ENCODE results near the gene VWC2L. TPM values are rescaled to one million over a fixed set of nuclear protein-coding genes. Genes with fewer than 3 reads are reported as not detected.

The VWC2L gene
- total and polyA plus RNA-seq, 2 of the 8 experiments (the other 6 are each of a cell fraction or from before 2014, with no cell fraction given), result not detected

GRCh38 chr2:214377286-214377624, 33.6 kb upstream of the VWC2L start:
- H4K91ac ChIP-seq (replicated peaks; ENCODE audit: insufficient read length, low read length), result no peak overlapping the region
- no peak overlapping the region for H2AFZ ChIP-seq (ENCODE audit: low read length)
- no peak overlapping the region for H2BK5ac ChIP-seq (ENCODE audit: low read depth, low read length)
- no peak overlapping the region for H3K18ac ChIP-seq (ENCODE audit: extremely low read depth, low read length)
- H3K36me3 ChIP-seq (ENCODE audit: control insufficient read depth in 2 of 4, insufficient read depth in 4 of 4, low read length in 3 of 4), result no peaks in the 10 kb centered on the region
- H2BK20ac ChIP-seq (ENCODE audit: low read length), result no peak overlapping the region
- ChIA-PET POLR2A (ENCODE audit: partially characterized antibody) (no interaction called here), CTCF (ENCODE audit: partially characterized antibody) (interaction anchor here (0.7 to 1.0 kb wide), 3 partner anchors 67 to 224 kb away, joined by 3 read pairs; no protein-coding TSS in a partner anchor)
- no peak overlapping the region for H2BK15ac ChIP-seq (ENCODE audit: low read length)
- H3K4me3 ChIP-seq (ENCODE audit: extremely low read depth in 1 of 4, insufficient read depth in 2 of 4, low read depth in 3 of 4, low read length in 4 of 4), result no peak overlapping the region
- no peak overlapping the region for H2AK5ac ChIP-seq (ENCODE audit: low read depth, low read length)
- H3K4ac ChIP-seq (replicated peaks; ENCODE audit: insufficient read length, low read depth, low read length), result no peak overlapping the region
- no peaks in the 10 kb centered on the region for H3K79me2 ChIP-seq (ENCODE audit: control insufficient read depth in 1 of 2, insufficient read depth in 2 of 2, low read length in 2 of 2)
- no peaks in the 10 kb centered on the region for H3K9me3 ChIP-seq (ENCODE audit: insufficient read depth in 2 of 2, low read depth in 1 of 2, low read length in 1 of 2)
- H3K56ac ChIP-seq (replicated peaks; ENCODE audit: insufficient read length, low read depth, low read length), result no peak overlapping the region
- H3K4me2 ChIP-seq (ENCODE audit: insufficient read depth in 1 of 2, low read depth in 2 of 2, low read length in 2 of 2), result no peak overlapping the region
- no peak overlapping the region for H3K27ac ChIP-seq (ENCODE audit: low read depth, low read length)
- no peak overlapping the region for H2BK120ac ChIP-seq (replicated peaks; ENCODE audit: low read depth, low read length)
- H3K9ac ChIP-seq (replicated peaks in 1 of 4; ENCODE audit: extremely low read depth in 1 of 4, low read depth in 3 of 4, low read length in 3 of 4), result no peak overlapping the region
- 89% methylated on average over 5 of the region's 5 CpGs; no CpG with 5 or more reads in 1 of the 2 experiments for WGBS, 2 experiments (ENCODE audit: extremely low coverage in 1 of 2, insufficient coverage in 1 of 2, insufficient read length in 1 of 2, insufficient replicate concordance in 2 of 2, low coverage in 1 of 2, low lambda C conversion rate in 2 of 2, missing lambda C conversion rate in 1 of 2)
- H4K5ac ChIP-seq (ENCODE audit: insufficient read length, low read depth, low read length), result no peak overlapping the region
- no peaks in the 10 kb centered on the region for H4K20me1 ChIP-seq (replicated peaks in 1 of 2; ENCODE audit: control insufficient read depth in 1 of 2, insufficient read depth in 2 of 2, low read length in 2 of 2)
- no peak overlapping the region for H3K14ac ChIP-seq (ENCODE audit: insufficient read length)
- no peak overlapping the region for H3K23ac ChIP-seq (ENCODE audit: insufficient read length)
- no peaks in the 10 kb centered on the region for H3K79me1 ChIP-seq (ENCODE audit: low read depth, low read length)
- DNase-seq (ENCODE audit: low read depth in 1 of 2, low spot score in 2 of 2), result no peak
- no peak overlapping the region for H4K8ac ChIP-seq (ENCODE audit: extremely low read depth, insufficient read depth, low read length)
- H2BK12ac ChIP-seq (ENCODE audit: low read depth, low read length), result no peak overlapping the region
- no peak for FAIRE-seq
- no peaks in the 10 kb centered on the region for H3K23me2 ChIP-seq (ENCODE audit: low read depth, low read length)
- TF ChIP-seq GTF2F1 (IDR thresholded peaks at IDR 0.05; ENCODE audit: borderline replicate concordance, low read depth, low read length), result no peak
- no peak for TF ChIP-seq EGR1 (IDR thresholded peaks at IDR 0.05; ENCODE audit: borderline replicate concordance, low read depth, low read length)
- TF ChIP-seq JUND (IDR thresholded peaks at IDR 0.05; ENCODE audit: low read length), result no peak
- TF ChIP-seq SP2 (IDR thresholded peaks at IDR 0.05; ENCODE audit: low read length), result no peak
- TF ChIP-seq RFX5 (IDR thresholded peaks at IDR 0.05; ENCODE audit: borderline replicate concordance, low read depth, low read length), result no peak
- TF ChIP-seq CEBPB (IDR thresholded peaks at IDR 0.05; ENCODE audit: low read depth, low read length), result no peak
- TF ChIP-seq MAFK (IDR thresholded peaks at IDR 0.05; ENCODE audit: low read depth, low read length), result no peak
- no peak for TF ChIP-seq ASH2L (IDR thresholded peaks at IDR 0.05; ENCODE audit: low read length)
- no peak for TF ChIP-seq CBX5 (IDR thresholded peaks at IDR 0.05; ENCODE audit: low read depth, low read length)
- TF ChIP-seq SP4 (IDR thresholded peaks at IDR 0.05; ENCODE audit: low read length), result no peak
- TF ChIP-seq PHF8 (conservative IDR thresholded peaks at IDR 0.05; ENCODE audit: low read depth, low read length), result no peak
- H3K4me1 ChIP-seq (replicated peaks in 1 of 4; ENCODE audit: control insufficient read depth in 3 of 4, insufficient read depth in 4 of 4, low read length in 3 of 4), result no peaks in the 10 kb centered on the region
- H3K27me3 ChIP-seq (replicated peaks in 1 of 4; ENCODE audit: control insufficient read depth in 3 of 4, extremely low read depth in 1 of 4, insufficient read depth in 3 of 4, low read length in 3 of 4), result no peaks in the 10 kb centered on the region

Measured in H1 (cell line).